Astrocyte of the cerebellum (primary cell): ENCODE results near the gene ACAA1.

Experiments used
- DNase-seq: peaks from one replicate; pipeline ENCODE4 v3.0.0-alpha.2; 2011; ENCODE audit warnings: low read depth
- H3K4me3 ChIP-seq: 2 replicates; pipeline ENCODE4 v1.5.1; 2011; ENCODE audit warnings: mild to moderate bottlenecking, low read depth, low read length, moderate library complexity
- CTCF ChIP-seq: IDR thresholded peaks from 2 replicates; pipeline ENCODE4 v1.5.1; 2012; ENCODE audit warnings: low read length, low read depth, moderate library complexity, mild to moderate bottlenecking; ENCODE audit errors: missing control alignments
- in situ Hi-C: cut with HindIII; loops from 2 replicates; pipeline ENCODE4 v1.10.0; 2017; ENCODE audit warnings: low sequenced_read_pairs

Gene ACAA1

GRCh38 chr3:38136777-38137614 lies at the start of gene ACAA1:
Gene ACAA1 (minus strand): TSS chr3:38137127. CDS start chr3:38137035, 92 bp downstream.
- peak within 1 kb of the TSS; percentile 77 for H3K4me3 ChIP-seq
- in situ Hi-C loops = no loop called here
- TF ChIP-seq CTCF = no peak
- DNase-seq = peak; percentile 98

- in situ Hi-C loops = no loop called here
- no peak for TF ChIP-seq CTCF
- no peak overlapping the region for H3K4me3 ChIP-seq
- no peak for DNase-seq
These were observed 40.3 kb upstream of the ACAA1 start for GRCh38 chr3:38177181-38177580.

GRCh38 chr3:38173834-38174418 lies 37.0 kb upstream of the ACAA1 start:
- no peak overlapping the region for H3K4me3 ChIP-seq
- DNase-seq = no peak
- no peak for TF ChIP-seq CTCF
- in situ Hi-C loops = no loop called here

DNA sequence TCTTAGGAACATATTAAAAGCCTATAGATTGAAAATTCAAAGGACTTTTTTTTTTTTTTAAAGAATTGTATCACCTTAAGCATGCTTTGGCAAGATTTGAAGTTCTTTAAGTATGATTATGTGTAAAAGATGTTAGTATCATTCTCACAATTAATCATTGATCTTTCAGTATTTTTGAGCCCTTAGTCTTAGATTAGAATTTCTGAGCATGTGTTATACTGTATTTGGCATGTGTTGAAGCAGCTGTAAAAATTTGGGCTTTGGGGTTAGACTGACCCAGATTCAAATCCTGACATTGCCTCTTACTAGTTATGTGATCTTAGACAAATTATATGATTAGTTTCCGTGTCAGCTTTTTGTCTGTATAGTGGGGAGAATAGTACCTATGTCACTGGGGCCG lies 34.7 kb upstream of the ACAA1 start:
- H3K4me3 ChIP-seq = no peak overlapping the region
- no peak for DNase-seq
- in situ Hi-C loops = no loop called here
- no peak for TF ChIP-seq CTCF

GRCh38 chr3:38170722-38171121 lies 33.8 kb upstream of the ACAA1 start:
- DNase-seq = no peak
- in situ Hi-C loops = no loop called here
- H3K4me3 ChIP-seq = no peak overlapping the region
- TF ChIP-seq CTCF = no peak

GRCh38 chr3:38169027-38169317 lies 32.0 kb upstream of the ACAA1 start:
- in situ Hi-C loops = no loop called here

More at GRCh38 chr3:38169027-38169317, 32.0 kb upstream of the ACAA1 start:
- no peak for TF ChIP-seq CTCF
- H3K4me3 ChIP-seq = no peak overlapping the region
- DNase-seq = no peak
